ENCODE measurements around the gene MGAT4A. TPM values are rescaled to one million over a fixed set of nuclear protein-coding genes. Genes with fewer than 3 reads are reported as not detected.

The MGAT4A gene
- polyA plus RNA-seq, 1 donor from 2014 or later, result 54.6 TPM

GRCh38 chr2:98656800-98657199 lies 74.1 kb downstream of the MGAT4A start:
- Mint-ChIP-seq H3K4me3 (no peak overlapping the region), H3K27ac (no peak overlapping the region), H3K4me1 (peaks cover 23 to 39% (median 29%) of the 10 kb centered on the region in 3 donors)

DNA sequence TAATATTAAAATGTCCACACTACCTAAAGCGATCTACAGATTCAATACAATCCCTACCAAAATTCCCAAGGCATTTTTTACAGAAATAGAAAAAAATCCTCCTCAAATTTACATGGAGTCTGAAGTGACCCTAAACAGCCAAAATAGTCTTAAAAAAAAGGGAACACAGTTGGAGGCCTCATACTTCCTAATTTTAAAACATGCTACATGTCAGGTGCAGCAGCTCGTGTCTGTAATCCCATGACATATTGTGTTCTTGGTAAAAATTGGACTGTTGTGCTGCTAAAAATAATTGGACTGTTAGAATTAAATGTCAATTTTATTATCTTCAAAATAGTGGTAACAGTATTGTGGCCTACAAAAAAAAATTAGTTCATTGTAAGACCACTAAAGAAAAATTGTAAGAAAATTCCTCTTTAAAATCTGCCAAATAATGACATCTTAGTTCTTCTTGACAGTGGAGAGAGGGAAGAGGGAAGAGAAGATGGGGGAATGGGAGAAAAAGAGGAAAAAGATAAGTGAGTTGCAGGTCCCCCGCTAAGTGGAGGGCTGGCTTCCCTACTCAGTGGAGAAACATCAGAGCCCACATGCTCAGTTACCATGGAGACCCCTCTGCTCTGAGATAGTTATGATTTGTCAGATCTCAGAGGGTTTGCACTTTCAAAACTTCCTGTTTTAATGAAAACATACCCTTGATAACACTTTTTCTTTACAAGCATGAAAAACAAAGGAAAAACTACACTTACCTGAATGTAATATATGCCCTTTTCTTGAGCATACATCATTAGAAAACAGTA lies 76.0 kb downstream of the MGAT4A start:
- Mint-ChIP-seq H3K9me3 (peaks cover 0 to 3% (median under 1%) of the 10 kb centered on the region in 3 donors), H3K4me3 (peak overlapping the region in 1 of 4 donors; percentile 20), H3K4me1 (peaks cover 26 to 39% (median 33%) of the 10 kb centered on the region in 3 donors), H3K36me3 (peaks cover 15% of the 10 kb centered on the region), H3K27me3 (no peaks in the 10 kb centered on the region), H3K27ac (peak overlapping the region; percentile 14 to 85 (median 73))

More at GRCh38 chr2:98656800-98657199, 74.1 kb downstream of the MGAT4A start:
- no peaks in the 10 kb centered on the region for H3K27me3 Mint-ChIP-seq
- H3K9me3 Mint-ChIP-seq, result peaks cover 0 to 6% (median 2%) of the 10 kb centered on the region in 3 donors
- H3K36me3 Mint-ChIP-seq, result peaks cover 18% of the 10 kb centered on the region

DNA sequence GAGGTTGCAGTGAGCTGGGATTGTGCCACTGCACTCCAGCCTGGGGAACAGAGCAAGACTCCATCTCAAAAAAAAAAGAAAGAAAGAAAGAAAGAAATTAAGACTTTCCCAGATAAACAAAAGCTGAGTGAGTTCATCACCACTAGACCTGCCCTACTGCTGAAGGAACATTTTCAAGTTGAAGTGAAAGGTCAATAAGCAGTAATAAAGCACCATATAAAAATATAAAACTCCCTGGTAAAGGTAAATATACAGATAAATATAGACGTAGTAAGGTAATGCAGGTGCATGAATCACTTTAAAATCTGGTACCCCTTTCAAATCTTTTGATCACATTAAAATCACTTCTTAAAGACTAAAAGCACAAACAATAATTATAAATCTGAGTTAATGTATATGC lies 79.9 kb downstream of the MGAT4A start:
- Mint-ChIP-seq H3K27ac (peak overlapping the region in 1 of 3 donors; percentile 71), H3K4me3 (no peak overlapping the region), H3K27me3 (no peaks in the 10 kb centered on the region), H3K9me3 (peaks cover 0 to 3% (median 0%) of the 10 kb centered on the region in 3 donors), H3K4me1 (peaks cover 21 to 40% (median 32%) of the 10 kb centered on the region in 3 donors), H3K36me3 (peaks cover 14% of the 10 kb centered on the region)

GRCh38 chr2:98649992-98650375 lies 80.9 kb downstream of the MGAT4A start:
- H3K27me3 Mint-ChIP-seq, result no peaks in the 10 kb centered on the region
- peak overlapping the region in 2 of 3 donors; percentile 10 to 44 for H3K27ac Mint-ChIP-seq
- H3K4me3 Mint-ChIP-seq, result no peak overlapping the region
- H3K9me3 Mint-ChIP-seq, result peaks cover 0 to 3% (median 0%) of the 10 kb centered on the region in 3 donors
- peaks cover 14% of the 10 kb centered on the region for H3K36me3 Mint-ChIP-seq
- peaks cover 19 to 36% (median 27%) of the 10 kb centered on the region in 3 donors for H3K4me1 Mint-ChIP-seq

GRCh38 chr2:98649135-98649991 lies 81.6 kb downstream of the MGAT4A start:
- Mint-ChIP-seq H3K27me3 (no peaks in the 10 kb centered on the region), H3K4me1 (peaks cover 16 to 30% (median 21%) of the 10 kb centered on the region in 3 donors), H3K36me3 (peaks cover 13% of the 10 kb centered on the region), H3K4me3 (peak overlapping the region in 1 of 4 donors; percentile 30), H3K9me3 (peaks cover 0 to 3% (median 0%) of the 10 kb centered on the region in 3 donors), H3K27ac (peak overlapping the region in 1 of 3 donors; percentile 44)

DNA sequence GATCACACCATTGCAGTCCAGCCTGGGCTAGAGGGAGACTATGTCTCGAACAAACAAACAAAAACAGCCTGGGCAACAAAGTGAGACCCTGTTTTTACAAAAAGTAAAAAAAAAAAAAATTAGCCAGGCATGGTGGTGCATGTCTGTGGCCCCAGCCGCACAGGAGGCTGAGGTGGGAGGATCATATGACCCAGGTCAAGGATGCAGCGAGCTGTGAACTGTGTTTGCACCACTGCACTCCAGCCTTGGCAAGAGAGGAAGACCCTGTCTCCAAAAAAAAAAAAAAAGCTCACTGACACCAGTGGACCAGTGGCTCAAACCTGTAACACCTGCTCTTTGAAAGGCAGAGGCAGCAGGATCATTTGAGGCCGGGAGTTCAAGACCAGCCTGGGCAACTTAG lies 82.5 kb downstream of the MGAT4A start:
- H3K36me3 Mint-ChIP-seq, result peaks cover 12% of the 10 kb centered on the region
- peaks cover 0 to 3% (median 0%) of the 10 kb centered on the region in 3 donors for H3K9me3 Mint-ChIP-seq
- peaks cover 19 to 27% (median 20%) of the 10 kb centered on the region in 3 donors for H3K4me1 Mint-ChIP-seq
- no peak overlapping the region for H3K4me3 Mint-ChIP-seq
- H3K27me3 Mint-ChIP-seq, result no peaks in the 10 kb centered on the region
- peak overlapping the region in 1 of 3 donors; percentile 44 for H3K27ac Mint-ChIP-seq

- Mint-ChIP-seq H3K27ac (no peak overlapping the region), H3K27me3 (no peaks in the 10 kb centered on the region), H3K4me3 (no peak overlapping the region), H3K4me1 (peaks cover 14 to 22% (median 20%) of the 10 kb centered on the region in 3 donors), H3K9me3 (peaks cover 0 to 3% (median 0%) of the 10 kb centered on the region in 3 donors), H3K36me3 (peaks cover 7% of the 10 kb centered on the region)
These were observed 83.3 kb downstream of the MGAT4A start for GRCh38 chr2:98647636-98648035.

- Mint-ChIP-seq H3K27me3 (no peaks in the 10 kb centered on the region), H3K36me3 (peaks cover 2% of the 10 kb centered on the region), H3K4me1 (peaks cover 8 to 11% (median 9%) of the 10 kb centered on the region in 3 donors), H3K9me3 (no peaks in the 10 kb centered on the region), H3K4me3 (no peak overlapping the region), H3K27ac (no peak overlapping the region)
These were observed 87.3 kb downstream of the MGAT4A start for GRCh38 chr2:98643496-98644100.

GRCh38 chr2:98637401-98638147 lies 93.4 kb downstream of the MGAT4A start:
- Mint-ChIP-seq H3K4me3 (peak overlapping the region; percentile 19 to 72 (median 41)), H3K4me1 (peaks cover 10 to 13% (median 11%) of the 10 kb centered on the region in 3 donors), H3K27ac (peak overlapping the region; percentile 59 to 95 (median 67)), H3K36me3 (peaks cover 5% of the 10 kb centered on the region), H3K9me3 (no peaks in the 10 kb centered on the region), H3K27me3 (no peaks in the 10 kb centered on the region)

- H3K9me3 Mint-ChIP-seq, result no peaks in the 10 kb centered on the region
- peak overlapping the region in 1 of 3 donors; percentile 24 for H3K27ac Mint-ChIP-seq
- no peaks in the 10 kb centered on the region for H3K27me3 Mint-ChIP-seq
- H3K4me3 Mint-ChIP-seq, result no peak overlapping the region
- peaks cover 10 to 13% (median 11%) of the 10 kb centered on the region in 3 donors for H3K4me1 Mint-ChIP-seq
- H3K36me3 Mint-ChIP-seq, result peaks cover 12% of the 10 kb centered on the region
These were observed 96.4 kb downstream of the MGAT4A start for GRCh38 chr2:98634406-98635092.

- H3K27ac Mint-ChIP-seq, result no peak overlapping the region
- H3K9me3 Mint-ChIP-seq, result no peaks in the 10 kb centered on the region
- no peak overlapping the region for H3K4me3 Mint-ChIP-seq
- no peaks in the 10 kb centered on the region for H3K27me3 Mint-ChIP-seq
- peaks cover 1 to 5% (median 3%) of the 10 kb centered on the region in 3 donors for H3K4me1 Mint-ChIP-seq
- peaks cover 14% of the 10 kb centered on the region for H3K36me3 Mint-ChIP-seq
These were observed 98.6 kb downstream of the MGAT4A start for GRCh38 chr2:98632351-98632750.

DNA sequence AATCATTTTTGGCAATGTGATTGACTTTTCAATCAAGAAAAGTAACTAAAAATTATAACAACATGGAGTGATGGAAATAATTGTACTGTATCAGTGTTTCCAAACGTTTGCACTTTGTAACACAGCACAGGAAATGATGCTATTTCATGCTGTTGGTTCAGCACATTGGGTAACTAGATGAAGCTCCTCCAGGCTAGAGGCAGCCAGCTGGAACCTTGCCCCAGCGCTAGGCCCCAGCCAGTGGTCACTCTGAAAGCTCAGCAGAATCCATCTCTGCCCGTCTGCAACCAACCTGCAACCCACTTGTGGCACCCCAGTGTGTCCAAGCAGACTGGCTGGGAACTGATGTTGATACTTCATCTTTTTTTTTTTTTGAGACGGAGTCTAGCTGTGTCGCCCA lies 107.3 kb downstream of the MGAT4A start:
- peaks cover 3% of the 10 kb centered on the region for H3K36me3 Mint-ChIP-seq
- no peaks in the 10 kb centered on the region for H3K27me3 Mint-ChIP-seq
- H3K9me3 Mint-ChIP-seq, result no peaks in the 10 kb centered on the region
- no peak overlapping the region for H3K4me3 Mint-ChIP-seq
- peaks cover 0 to 7% (median 1%) of the 10 kb centered on the region in 3 donors for H3K4me1 Mint-ChIP-seq
- no peak overlapping the region for H3K27ac Mint-ChIP-seq

- Mint-ChIP-seq H3K27me3 (no peaks in the 10 kb centered on the region), H3K27ac (no peak overlapping the region), H3K9me3 (no peaks in the 10 kb centered on the region), H3K4me1 (peaks cover 4 to 8% (median 6%) of the 10 kb centered on the region in 3 donors), H3K4me3 (no peak overlapping the region), H3K36me3 (peaks cover 10% of the 10 kb centered on the region)
These were observed 113.8 kb downstream of the MGAT4A start for GRCh38 chr2:98617149-98617548.

Measured in IgD-negative memory B cell (primary cell).